GM20000 (cell line): ENCODE data around the gene CMSS1.
A peak's percentile ranks its signal among the peaks of the same experiment; 100 is the strongest.

Experiments used
- DNase-seq: peaks from one replicate; pipeline ENCODE4 v3.0.0; 2012; ENCODE audit warnings: low spot score
- CTCF ChIP-seq: IDR thresholded peaks from 2 replicates; pipeline ENCODE4 v1.5.1; 2012; ENCODE audit warnings: mild to moderate bottlenecking, control low read depth; ENCODE audit errors: extremely low read depth, missing control alignments

CMSS1 gene

GRCh38 chr3:99970198-99970597, 152.5 kb downstream of the CMSS1 start:
- peak; percentile 39 for DNase-seq
- TF ChIP-seq CTCF = no peak

DNA sequence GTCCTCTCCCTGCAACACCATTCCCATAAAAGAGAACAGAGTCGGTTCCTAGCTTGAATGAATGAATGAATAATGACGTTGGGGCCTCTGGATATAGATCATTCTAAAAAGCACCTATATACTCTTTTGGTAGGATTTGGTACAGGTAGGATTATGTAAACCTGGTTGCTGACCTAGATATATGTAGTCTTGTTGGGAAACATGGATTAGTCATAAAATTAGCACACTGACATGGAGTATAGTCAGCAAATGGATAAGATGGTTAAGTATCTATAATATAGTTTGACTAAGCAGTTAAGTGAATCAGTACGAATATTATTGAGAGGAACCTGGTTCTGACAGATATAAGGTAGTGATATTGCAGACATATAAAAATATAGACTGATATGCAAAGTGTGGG, 154.1 kb downstream of the CMSS1 start:
- no peak for TF ChIP-seq CTCF
- no peak for DNase-seq

- no peak for TF ChIP-seq CTCF
- no peak for DNase-seq
Measured at GRCh38 chr3:99972380-99973104, 154.9 kb downstream of the CMSS1 start.

GRCh38 chr3:99974989-99975388, 157.3 kb downstream of the CMSS1 start:
- DNase-seq = no peak
- no peak for TF ChIP-seq CTCF

- TF ChIP-seq CTCF = no peak
- DNase-seq = no peak
Measured at GRCh38 chr3:99976584-99976983, 158.9 kb downstream of the CMSS1 start.

- no peak for TF ChIP-seq CTCF
- no peak for DNase-seq
Measured at GRCh38 chr3:99978221-99978620, 160.6 kb downstream of the CMSS1 start.

- no peak for TF ChIP-seq CTCF
- DNase-seq = no peak
Measured at GRCh38 chr3:99980606-99981005, 162.9 kb downstream of the CMSS1 start.
